PC-9 (cell line): Measurements from ENCODE around the gene ANKRD30B.

Experiments used
- EZH2 ChIP-seq: fragments of 200-600 bp; sonication (generic); IDR thresholded peaks from 2 replicates; pipeline ENCODE4 v1.8.0; 2017; ENCODE audit warnings: antibody characterized with exemption, low read depth
- TF ChIP-seq, protein P1 (sequence below): fragments of 200-600 bp; sonication (generic); conservative IDR thresholded peaks from 2 replicates; pipeline ENCODE4 v1.6.1; 2017; ENCODE audit warnings: mixed run types, antibody characterized with exemption, mild to moderate bottlenecking, moderate library complexity

DNA sequence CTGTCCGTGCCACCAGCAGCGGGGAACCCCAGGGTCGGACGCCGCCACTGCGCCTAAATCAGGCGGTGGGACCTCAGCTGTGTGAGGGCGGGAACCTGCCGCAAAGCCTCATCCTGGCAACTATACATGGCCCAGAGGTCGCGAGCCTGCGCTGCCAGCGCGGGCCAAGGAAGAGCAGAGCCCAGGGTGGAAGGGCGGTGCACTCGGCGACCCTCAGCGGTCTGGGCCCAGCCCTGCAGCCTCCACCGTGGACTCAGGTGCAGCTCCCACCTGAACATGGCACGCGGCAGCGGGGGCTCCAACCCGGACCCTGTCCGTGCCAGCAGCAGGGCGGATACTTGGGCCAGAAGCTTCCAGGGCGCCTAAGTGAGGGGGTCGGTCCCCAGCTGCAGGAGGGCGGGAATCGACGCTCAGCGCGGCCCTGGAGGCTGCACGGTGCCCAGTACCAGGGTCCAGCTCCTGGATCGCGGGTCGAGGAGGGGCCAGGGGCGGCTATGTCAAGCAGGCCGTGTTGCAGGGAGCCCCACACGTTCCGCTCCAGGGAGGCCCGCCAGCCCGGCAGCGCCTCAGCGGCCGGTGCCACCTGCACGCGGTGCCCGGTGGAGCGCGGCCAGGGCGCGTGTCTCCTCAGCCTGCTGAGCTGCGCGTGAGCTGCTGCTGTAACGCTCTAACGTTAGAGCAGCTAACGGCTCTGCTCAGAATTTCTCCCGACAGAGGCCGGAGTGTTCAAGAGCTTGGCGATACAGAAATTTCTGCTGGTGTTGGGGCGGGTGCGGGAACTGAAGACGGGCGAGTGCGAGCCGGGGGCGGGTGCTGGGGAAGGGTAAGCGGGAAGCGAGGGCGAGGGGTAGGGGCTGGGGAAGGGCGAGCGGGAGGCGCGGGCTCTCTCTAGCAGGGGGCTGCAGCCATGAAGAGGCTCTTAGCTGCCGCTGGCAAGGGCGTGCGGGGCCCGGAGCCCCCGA is at the start of gene ANKRD30B:
- TF ChIP-seq, protein P1, sequence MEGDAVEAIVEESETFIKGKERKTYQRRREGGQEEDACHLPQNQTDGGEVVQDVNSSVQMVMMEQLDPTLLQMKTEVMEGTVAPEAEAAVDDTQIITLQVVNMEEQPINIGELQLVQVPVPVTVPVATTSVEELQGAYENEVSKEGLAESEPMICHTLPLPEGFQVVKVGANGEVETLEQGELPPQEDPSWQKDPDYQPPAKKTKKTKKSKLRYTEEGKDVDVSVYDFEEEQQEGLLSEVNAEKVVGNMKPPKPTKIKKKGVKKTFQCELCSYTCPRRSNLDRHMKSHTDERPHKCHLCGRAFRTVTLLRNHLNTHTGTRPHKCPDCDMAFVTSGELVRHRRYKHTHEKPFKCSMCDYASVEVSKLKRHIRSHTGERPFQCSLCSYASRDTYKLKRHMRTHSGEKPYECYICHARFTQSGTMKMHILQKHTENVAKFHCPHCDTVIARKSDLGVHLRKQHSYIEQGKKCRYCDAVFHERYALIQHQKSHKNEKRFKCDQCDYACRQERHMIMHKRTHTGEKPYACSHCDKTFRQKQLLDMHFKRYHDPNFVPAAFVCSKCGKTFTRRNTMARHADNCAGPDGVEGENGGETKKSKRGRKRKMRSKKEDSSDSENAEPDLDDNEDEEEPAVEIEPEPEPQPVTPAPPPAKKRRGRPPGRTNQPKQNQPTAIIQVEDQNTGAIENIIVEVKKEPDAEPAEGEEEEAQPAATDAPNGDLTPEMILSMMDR: no peak
- no peak for TF ChIP-seq EZH2
